GM12878 (cell line): ENCODE measurements around the gene PFN3. TPM values are rescaled to one million over a fixed set of nuclear protein-coding genes. Genes with fewer than 3 reads are reported as not detected.
A peak's percentile ranks its signal among the peaks of the same experiment; 100 is the strongest.

Source experiments
- ATAC-seq: fragments of 200-7000 bp; cut with Tn5 transposase; 3 replicates; pipeline ENCODE4 v1.9.1; 2020; ENCODE audit warnings: mild to moderate bottlenecking, moderate library complexity
- BruUV-seq: library from RNA; stranded (reverse); fragments of 400-500 nt; replicated peaks from 2 replicates; lab custom pipeline; 2021; lab: Mats Ljungman, UMichigan
- CTCF ChIA-PET: fragments of 300-600 bp; sonication (Branson Sonifier 250); formaldehyde crosslinking; extraction: SDS; loops from one replicate; lab custom pipeline; 2021; ENCODE audit warnings: inconsistent platforms; lab: Yijun Ruan, JAX
- POLR2A ChIA-PET: fragments of 350-600 bp; formaldehyde crosslinking; extraction: SDS; loops from one replicate; lab custom pipeline; 2021; ENCODE audit warnings: inconsistent platforms; lab: Charles Lee
- RAD21 ChIA-PET: fragments of 300-600 bp; sonication (Branson Sonifier 250); formaldehyde crosslinking; loops from one replicate; lab custom pipeline; 2023; ENCODE audit warnings: antibody characterized with exemption; ENCODE audit not compliant: unreplicated experiment; lab: Charles Lee
- SMC1A ChIA-PET: fragments of 300-600 bp; sonication (Branson Sonifier 250); formaldehyde crosslinking; loops from one replicate; lab custom pipeline; 2023; ENCODE audit not compliant: unreplicated experiment, uncharacterized antibody; lab: Charles Lee
- DNase-seq: peaks from one replicate; pipeline ENCODE4 v3.0.0-alpha.2; 2011; ENCODE audit warnings: low read depth, low spot score
- FAIRE-seq: peaks from 3 replicates; lab custom pipeline; 2011; peaks lifted over from hg19 to GRCh38; lab: Jason Lieb, UNC
- H2AFZ ChIP-seq: 2 replicates; pipeline ENCODE4 v1.6.0; 2011; ENCODE audit warnings: low read depth, low read length, control low read depth; ENCODE audit not compliant: control insufficient read depth
- H3K27ac ChIP-seq: 2 replicates; pipeline ENCODE4 v1.5.1; 2011; ENCODE audit warnings: control low read depth; ENCODE audit not compliant: control insufficient read depth, insufficient read depth
- H3K27me3 ChIP-seq, 2 experiments: replicated peaks in 1 of 2; 2 replicates each; pipeline versions ENCODE4 v1.6.0 to v1.6.1; 2011; ENCODE audit warnings: low read length in 1 of 2; ENCODE audit not compliant: control insufficient read depth in 2 of 2, insufficient read depth in 2 of 2
- H3K36me3 ChIP-seq, 2 experiments: 2 replicates each; pipeline ENCODE4 v1.5.1; 2011; ENCODE audit warnings: low read length in 1 of 2; ENCODE audit not compliant: control insufficient read depth in 2 of 2, insufficient read depth in 2 of 2
- H3K4me1 ChIP-seq: 2 replicates; pipeline ENCODE4 v1.6.1; 2011; ENCODE audit warnings: mild to moderate bottlenecking, low read length, moderate library complexity, mixed read lengths; ENCODE audit not compliant: control insufficient read depth, insufficient read depth
- H3K4me2 ChIP-seq: 2 replicates; pipeline ENCODE4 v1.6.0; 2011; ENCODE audit warnings: control low read depth; ENCODE audit not compliant: control insufficient read depth, insufficient read depth
- H3K4me3 ChIP-seq: fragments of 200-600 bp; sonication (generic); 2 replicates; pipeline ENCODE4 v1.5.1; 2016
- H3K79me2 ChIP-seq: 2 replicates; pipeline ENCODE4 v1.6.0; 2011; ENCODE audit warnings: low read length; ENCODE audit not compliant: control insufficient read depth, insufficient read depth
- H3K9ac ChIP-seq: 2 replicates; pipeline ENCODE4 v1.8.0; 2011; ENCODE audit warnings: low read length, control low read depth, mixed read lengths; ENCODE audit not compliant: control insufficient read depth, insufficient read depth
- H3K9me3 ChIP-seq: replicated peaks from 3 replicates; pipeline ENCODE4 v1.5.1; 2011; ENCODE audit warnings: mild to moderate bottlenecking, low read length; ENCODE audit not compliant: control insufficient read depth, insufficient read depth
- H4K20me1 ChIP-seq: 2 replicates; pipeline ENCODE4 v1.6.0; 2011; ENCODE audit not compliant: control insufficient read depth, insufficient read depth
- BACH1 ChIP-seq: fragments of 450-650 bp; IDR thresholded peaks from 2 replicates; pipeline ENCODE4 v1.6.1; 2017; ENCODE audit warnings: mild to moderate bottlenecking, borderline replicate concordance
- EGR1 ChIP-seq, 2 experiments: IDR thresholded peaks; 1 replicate in 1 of 2; 2 replicates in 1 of 2; pipeline ENCODE4 v1.6.1; 2011 to 2012; ENCODE audit warnings: low read depth in 2 of 2, low read length in 2 of 2, borderline replicate concordance in 1 of 2, mild to moderate bottlenecking in 1 of 2, moderate library complexity in 1 of 2
- GATAD2B ChIP-seq: fragments of 450-650 bp; conservative IDR thresholded peaks from 2 replicates; pipeline ENCODE4 v1.6.1; 2017; ENCODE audit warnings: low read depth, mild to moderate bottlenecking, moderate library complexity
- KDM1A ChIP-seq: fragments of 200-600 bp; sonication (generic); IDR thresholded peaks from 2 replicates; pipeline ENCODE4 v1.6.1; 2016; ENCODE audit warnings: borderline replicate concordance
- MXI1 ChIP-seq: fragments of 150-350 bp; IDR thresholded peaks from 2 replicates; pipeline ENCODE4 v1.6.1; 2011; ENCODE audit warnings: low read depth, mild to moderate bottlenecking, inconsistent platforms, low read length, improper control_type of control experiment
- NKRF ChIP-seq: fragments of 450-650 bp; conservative IDR thresholded peaks from 2 replicates; pipeline ENCODE4 v1.6.1; 2017; ENCODE audit warnings: mild to moderate bottlenecking, moderate library complexity
- PBX3 ChIP-seq: IDR thresholded peaks from 2 replicates; pipeline ENCODE4 v1.6.1; 2011; ENCODE audit warnings: mild to moderate bottlenecking, low read depth, low read length, moderate library complexity; ENCODE audit not compliant: insufficient replicate concordance
- PML ChIP-seq: IDR thresholded peaks from 2 replicates; pipeline ENCODE4 v1.6.1; 2012; ENCODE audit warnings: low read length, inconsistent platforms
- POLR2AphosphoS5 ChIP-seq: IDR thresholded peaks from 2 replicates; pipeline ENCODE4 v1.6.1; 2011; ENCODE audit warnings: mild to moderate bottlenecking, low read length, inconsistent platforms
- RB1 ChIP-seq: fragments of 450-650 bp; formaldehyde crosslinking; IDR thresholded peaks from 2 replicates; pipeline ENCODE4 v1.6.1; 2017; ENCODE audit warnings: mild to moderate bottlenecking, borderline replicate concordance
- RBBP5 ChIP-seq: fragments of 200-600 bp; sonication (generic); conservative IDR thresholded peaks from 2 replicates; pipeline ENCODE4 v1.6.1; 2016
- RFX5 ChIP-seq: IDR thresholded peaks from 2 replicates; pipeline ENCODE4 v1.6.1; 2011; ENCODE audit warnings: low read depth, low read length, improper control_type of control experiment
- SMARCA5 ChIP-seq: fragments of 450-650 bp; IDR thresholded peaks from 2 replicates; pipeline ENCODE4 v1.6.1; 2017; ENCODE audit warnings: mild to moderate bottlenecking
- TAF1 ChIP-seq: IDR thresholded peaks from 2 replicates; pipeline ENCODE4 v1.6.1; 2011; ENCODE audit warnings: mild to moderate bottlenecking, low read depth, low read length, borderline replicate concordance
- YY1 ChIP-seq: IDR thresholded peaks from 2 replicates; pipeline ENCODE4 v1.6.1; 2011; ENCODE audit warnings: low read depth, mild to moderate bottlenecking, low read length
- ZNF384 ChIP-seq: IDR thresholded peaks from 2 replicates; pipeline ENCODE4 v1.6.1; 2012; ENCODE audit warnings: low read depth, mild to moderate bottlenecking, low read length, improper control_type of control experiment, borderline replicate concordance
- WGBS: methylation state at CpG from one replicate; pipeline ENCODE4 v1.1.6; 2016; ENCODE audit warnings: low lambda C conversion rate; ENCODE audit not compliant: insufficient replicate concordance, insufficient coverage; ENCODE audit errors: missing lambda C conversion rate; 5-methylcytosine and 5-hydroxymethylcytosine counted together
- in situ Hi-C: fragments of 300-500 bp; cut with MboI; formaldehyde crosslinking; loops from 9 replicates; pipeline ENCODE4 v1.14.3; 2018; ENCODE audit warnings: mixed read lengths
- intact Hi-C: fragments of 100-400 bp; cut with micrococcal nuclease; formaldehyde crosslinking; loops from one replicate; pipeline ENCODE4 v1.14.2; 2022; ENCODE audit not compliant: unreplicated experiment
- polyA plus RNA-seq, 11 experiments: library from polyadenylated mRNA; depleted of rRNA in 4 of 11; unstranded in 6 of 11; stranded (reverse) in 5 of 11; fragments of >200 nt; fragmentation: Nextera tagmentation in 4 of 11; fragmentation: Illumina TruSeq in 1 of 11; extraction: Ambion mirVana in 4 of 11; extraction: Trizol in 1 of 11; gene quantifications; 1 replicate in 1 of 11; 2 replicates in 10 of 11; pipeline versions ENCODE4 v1.2.1 to v1.2.3, GENCODE V29; 2011 to 2016; ENCODE audit warnings: inconsistent platforms in 2 of 11, missing spikeins in 2 of 11, low read depth in 1 of 11
- total RNA-seq, 4 experiments: library from RNA; depleted of rRNA in 3 of 4; stranded (reverse); fragments of >200 nt in 3 of 4; fragmentation: Illumina TruSeq in 1 of 4; extraction: Trizol in 1 of 4; gene quantifications; 2 replicates each; pipeline versions ENCODE4 v1.2.1 to v1.2.3, GENCODE V29; 2013 to 2021
- TF ChIP-seq, protein P1 (sequence below): fragments of 450-650 bp; IDR thresholded peaks from 2 replicates; pipeline ENCODE4 v1.6.1; 2016; ENCODE audit warnings: mild to moderate bottlenecking

The PFN3 gene
- total and polyA plus RNA-seq, 10 of the 15 experiments (the other 5 are each of a cell fraction or from before 2014, with no cell fraction given): not detected

DNA sequence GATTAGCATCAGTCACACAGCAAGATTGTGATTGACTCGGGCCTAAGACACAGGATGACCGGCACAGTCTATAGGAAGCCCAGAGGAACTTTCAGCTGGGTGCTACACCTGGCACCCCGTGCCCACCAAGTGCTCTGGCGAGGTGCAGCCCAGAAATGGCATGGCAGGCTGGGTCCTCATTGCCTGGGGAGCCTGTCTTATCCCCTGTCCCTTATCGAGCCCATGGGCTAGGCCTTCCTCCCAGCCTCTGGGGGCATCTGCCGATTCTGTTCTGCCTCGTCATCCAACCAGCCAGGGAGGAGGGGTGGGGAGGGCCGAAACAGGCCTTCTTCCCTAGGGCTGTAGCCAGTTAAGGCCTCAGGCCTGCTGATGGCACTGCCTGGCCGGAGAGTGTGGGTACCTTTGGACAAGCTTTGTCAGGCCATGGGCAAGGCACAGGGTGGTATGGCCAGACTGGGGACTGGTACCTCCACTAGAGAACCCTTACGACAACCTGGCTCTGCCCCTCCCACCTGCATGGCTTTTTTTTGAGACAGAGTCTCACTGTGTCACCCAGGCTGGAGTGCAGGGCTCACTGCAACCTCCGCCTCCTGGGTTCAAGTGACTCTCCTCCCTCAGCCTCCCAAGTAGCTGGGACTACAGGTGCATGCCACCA, 27.6 kb upstream of the PFN3 start:
- Histone ChIP-seq H3K4me2 (peak overlapping the region; percentile 65), H2AFZ (no peak overlapping the region), H3K79me2 (peaks cover 57% of the 10 kb centered on the region), H3K27me3 (no peaks in the 10 kb centered on the region), H3K4me1 (peaks cover 56% of the 10 kb centered on the region), H3K9ac (peak overlapping the region; percentile 93), H3K27ac (peak overlapping the region; percentile 94), H3K36me3 (peaks cover 5 to 10% of the 10 kb centered on the region in 2 experiments; a peak in 3 of 4 replicates), H4K20me1 (no peaks in the 10 kb centered on the region), H3K4me3 (peak overlapping the region; percentile 83), H3K9me3 (no peaks in the 10 kb centered on the region)
- BruUV-seq: no TSS peak
- ChIA-PET POLR2A (interaction anchor here (0.9 to 13.4 kb wide), 13 partner anchors 11 to 127 kb away, joined by 3 to 358 read pairs (median 5); partner anchors contain the start of genes F12, PDLIM7, PFN3 and PRR7), RAD21 (interaction anchor here (1.2 to 11.0 kb wide), 5 partner anchors 22 to 38 kb away, joined by 3 to 288 read pairs (median 38); partner anchors contain the start of gene PRR7), SMC1A (interaction anchor here (1.0 to 7.5 kb wide), 9 partner anchors 9 to 80 kb away, joined by 3 to 73 read pairs (median 42); partner anchors contain the start of genes PFN3 and PRR7), CTCF (interaction anchor here (1.0 to 13.2 kb wide), 9 partner anchors 19 to 110 kb away, joined by 3 to 188 read pairs (median 3); partner anchors contain the start of genes PFN3 and PRR7)
- DNase-seq (no peak), ATAC-seq (no peak), FAIRE-seq (no peak)
- WGBS: 6% methylated on average over 11 of the region's 11 CpGs
- in situ Hi-C loops: no loop called here
- intact Hi-C loops: loop anchor here (1.0 to 2.0 kb wide), 2 partner anchors 25 to 27 kb away; no protein-coding TSS in a partner anchor
- TF ChIP-seq GATAD2B (peak; percentile 19; the same call in 1 of the 2 replicates), PBX3 (no peak), BACH1 (peak; percentile 64; the same call in 1 of the 2 replicates), ZNF384 (no peak), POLR2AphosphoS5 (peak; percentile 46; the same call in 1 of the 2 replicates), PML (no peak), EGR1 (IDR thresholded peaks at IDR 0.05; ENCODE audit: borderline replicate concordance in 1 of 2, low read depth in 2 of 2, low read length in 2 of 2) (no peak), SMARCA5 (no peak), YY1 (no peak), RBBP5 (no peak), RFX5 (no peak), RB1 (0 out of 2 replicates have a peak, but pooled peaks have one; percentile 31), KDM1A (no peak), TAF1 (no peak), MXI1 (no peak), NKRF (no peak; the same call in 1 of the 2 replicates)
- TF ChIP-seq, protein P1, sequence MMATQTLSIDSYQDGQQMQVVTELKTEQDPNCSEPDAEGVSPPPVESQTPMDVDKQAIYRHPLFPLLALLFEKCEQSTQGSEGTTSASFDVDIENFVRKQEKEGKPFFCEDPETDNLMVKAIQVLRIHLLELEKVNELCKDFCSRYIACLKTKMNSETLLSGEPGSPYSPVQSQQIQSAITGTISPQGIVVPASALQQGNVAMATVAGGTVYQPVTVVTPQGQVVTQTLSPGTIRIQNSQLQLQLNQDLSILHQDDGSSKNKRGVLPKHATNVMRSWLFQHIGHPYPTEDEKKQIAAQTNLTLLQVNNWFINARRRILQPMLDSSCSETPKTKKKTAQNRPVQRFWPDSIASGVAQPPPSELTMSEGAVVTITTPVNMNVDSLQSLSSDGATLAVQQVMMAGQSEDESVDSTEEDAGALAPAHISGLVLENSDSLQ: 0 out of 2 replicates have a peak, but pooled peaks have one; percentile 15
